HepG2 (cell line): Measurements from ENCODE around the gene ATP2B2. TPM values are rescaled to one million over a fixed set of nuclear protein-coding genes. Genes with fewer than 3 reads are reported as not detected.

Experiments
- ARHGAP35 ChIP-seq: sonication (generic); formaldehyde crosslinking; IDR thresholded peaks from 2 replicates; pipeline ENCODE4 v1.9.0; 2022; ENCODE audit warnings: mild to moderate bottlenecking, inconsistent platforms, moderate library complexity, missing genetic modification reagents, borderline replicate concordance
- CHD2 ChIP-seq: IDR thresholded peaks from 2 replicates; pipeline ENCODE4 v1.6.1; 2011; ENCODE audit warnings: low read depth, low read length, improper control_type of control experiment
- ELF4 ChIP-seq: sonication (generic); formaldehyde crosslinking; IDR thresholded peaks from 2 replicates; pipeline ENCODE4 v1.5.0; 2020; ENCODE audit warnings: missing genetic modification reagents, mild to moderate bottlenecking, moderate library complexity, borderline replicate concordance
- HDAC2 ChIP-seq: sonication (generic); formaldehyde crosslinking; IDR thresholded peaks from 2 replicates; pipeline ENCODE4 v1.4.0; 2020; ENCODE audit warnings: missing genetic modification reagents
- HOXA3 ChIP-seq: sonication (generic); formaldehyde crosslinking; IDR thresholded peaks from 2 replicates; pipeline ENCODE4 v1.5.0; 2020; ENCODE audit warnings: missing genetic modification reagents
- KDM4B ChIP-seq: sonication (generic); formaldehyde crosslinking; IDR thresholded peaks from 2 replicates; pipeline ENCODE4 v1.4.0; 2020; ENCODE audit warnings: missing genetic modification reagents
- MIER2 ChIP-seq: IDR thresholded peaks from 2 replicates; pipeline ENCODE4 v1.6.1; 2016; ENCODE audit warnings: missing biosample characterization, missing genetic modification reagents
- RARA ChIP-seq: IDR thresholded peaks from 2 replicates; pipeline ENCODE4 v1.6.1; 2016; ENCODE audit warnings: missing genetic modification reagents, missing compliant biosample characterization
- RBFOX2 ChIP-seq: fragments of 200-400 bp; formaldehyde crosslinking; IDR thresholded peaks from 2 replicates; pipeline ENCODE4 v1.6.1; 2017; ENCODE audit warnings: low read depth, mild to moderate bottlenecking, low read length
- REL ChIP-seq: sonication (generic); formaldehyde crosslinking; conservative IDR thresholded peaks from 2 replicates; pipeline ENCODE4 v1.8.0; 2022; ENCODE audit warnings: mild to moderate bottlenecking, missing genetic modification reagents, moderate library complexity
- SMARCE1 ChIP-seq: fragments of 450-650 bp; IDR thresholded peaks from 2 replicates; pipeline ENCODE4 v1.6.1; 2017; ENCODE audit warnings: borderline replicate concordance
- THRA ChIP-seq: sonication (generic); formaldehyde crosslinking; IDR thresholded peaks from 2 replicates; pipeline ENCODE4 v1.4.0; 2020; ENCODE audit warnings: missing genetic modification reagents, borderline replicate concordance
- ZNF101 ChIP-seq: sonication (generic); formaldehyde crosslinking; IDR thresholded peaks from 2 replicates; pipeline ENCODE4 v1.4.0; 2020; ENCODE audit warnings: mild to moderate bottlenecking, low read depth, missing genetic modification reagents, borderline replicate concordance
- ZNF12 ChIP-seq: sonication (generic); formaldehyde crosslinking; IDR thresholded peaks from 2 replicates; pipeline ENCODE4 v1.5.0; 2020; ENCODE audit warnings: missing genetic modification reagents
- ZNF367 ChIP-seq: sonication (generic); formaldehyde crosslinking; IDR thresholded peaks from 2 replicates; pipeline ENCODE4 v1.4.0; 2020; ENCODE audit warnings: missing genetic modification reagents, borderline replicate concordance
- ZNF441 ChIP-seq: sonication (generic); formaldehyde crosslinking; IDR thresholded peaks from 2 replicates; pipeline ENCODE4 v1.7.0; 2021; ENCODE audit warnings: missing genetic modification reagents, borderline replicate concordance
- ZNF557 ChIP-seq: sonication (generic); formaldehyde crosslinking; IDR thresholded peaks from 2 replicates; pipeline ENCODE4 v1.4.0; 2020; ENCODE audit warnings: missing genetic modification reagents
- ZNF629 ChIP-seq: sonication (generic); formaldehyde crosslinking; conservative IDR thresholded peaks from 2 replicates; pipeline ENCODE4 v1.5.0; 2020; ENCODE audit warnings: missing genetic modification reagents
- ZNF639 ChIP-seq: conservative IDR thresholded peaks from 2 replicates; pipeline ENCODE4 v1.6.1; 2018; ENCODE audit warnings: missing genetic modification reagents
- ZNF691 ChIP-seq: sonication (generic); formaldehyde crosslinking; IDR thresholded peaks from 2 replicates; pipeline ENCODE4 v1.4.0; 2020; ENCODE audit warnings: missing genetic modification reagents, low read depth, mild to moderate bottlenecking, borderline replicate concordance
- ZNF773 ChIP-seq: sonication (generic); formaldehyde crosslinking; IDR thresholded peaks from 2 replicates; pipeline ENCODE4 v1.4.0; 2020; ENCODE audit warnings: missing genetic modification reagents, borderline replicate concordance
- ZNF816 ChIP-seq: sonication (generic); formaldehyde crosslinking; IDR thresholded peaks from 2 replicates; pipeline ENCODE4 v1.8.0; 2022; ENCODE audit warnings: missing genetic modification reagents, mild to moderate bottlenecking, borderline replicate concordance
- ZNF841 ChIP-seq: sonication (generic); formaldehyde crosslinking; IDR thresholded peaks from 2 replicates; pipeline ENCODE4 v1.8.1; 2023; ENCODE audit warnings: missing genetic modification reagents, borderline replicate concordance
- ZNF879 ChIP-seq: sonication (generic); formaldehyde crosslinking; IDR thresholded peaks from 2 replicates; pipeline ENCODE4 v1.8.1; 2023; ENCODE audit warnings: missing genetic modification reagents
- ZSCAN29 ChIP-seq: sonication (generic); formaldehyde crosslinking; conservative IDR thresholded peaks from 2 replicates; pipeline ENCODE4 v1.4.0; 2020; ENCODE audit warnings: mild to moderate bottlenecking, missing genetic modification reagents
- ZSCAN5A ChIP-seq: sonication (generic); formaldehyde crosslinking; IDR thresholded peaks from 2 replicates; pipeline ENCODE4 v1.8.0; 2022; ENCODE audit warnings: mild to moderate bottlenecking, missing genetic modification reagents, borderline replicate concordance
- polyA plus RNA-seq, 8 experiments: library from polyadenylated mRNA; depleted of rRNA in 3 of 8; stranded (reverse) in 7 of 8; unstranded in 1 of 8; fragments of >200 nt; fragmentation: Illumina TruSeq in 4 of 8; extraction: Trizol in 4 of 8; gene quantifications; 2 replicates each; pipeline versions ENCODE4 v1.2.1 to v1.2.3, GENCODE V29; 2011 to 2016; ENCODE audit warnings: low read depth in 4 of 8, missing spikeins in 1 of 8, mixed read lengths in 1 of 8; ENCODE audit not compliant: insufficient read depth in 1 of 8
- total RNA-seq, 5 experiments: library from RNA; depleted of rRNA; stranded (reverse); fragments of >200 nt; fragmentation: Illumina TruSeq; extraction: Trizol; gene quantifications; 2 replicates each; pipeline ENCODE4 v1.2.3, GENCODE V29; 2016; ENCODE audit warnings: low read depth in 1 of 5

The ATP2B2 gene
- total and polyA plus RNA-seq, 2 of the 13 experiments (the other 11 are each of a cell fraction or from before 2014, with no cell fraction given), result 1.5 to 2.3 TPM

GRCh38 chr3:10470120-10471053 is 35.0 kb downstream of the ATP2B2 start (continued):
- TF ChIP-seq CHD2 (peak; percentile 38; the same call in 1 of the 2 replicates), ZSCAN29 (CRISPR knock-in tag) (no peak), RARA (CRISPR knock-in tag) (peak; percentile 56), ZNF639 (CRISPR knock-in tag) (no peak), HOXA3 (CRISPR knock-in tag) (no peak), ZNF773 (CRISPR knock-in tag) (no peak), HDAC2 (CRISPR knock-in tag) (peak; percentile 56; the same call in 1 of the 2 replicates), ZNF691 (CRISPR knock-in tag) (no peak), ZNF367 (no peak), ARHGAP35 (no peak), ZNF841 (CRISPR knock-in tag) (no peak), RBFOX2 (no peak), KDM4B (no peak), ZNF629 (peak; percentile 93), ZNF879 (CRISPR knock-in tag) (no peak), ELF4 (CRISPR knock-in tag) (no peak), ZNF12 (no peak), ZNF816 (CRISPR knock-in tag) (no peak), SMARCE1 (no peak), MIER2 (no peak), ZNF557 (CRISPR knock-in tag) (no peak), ZNF441 (CRISPR knock-in tag) (no peak), THRA (CRISPR knock-in tag) (peak; percentile 73; the same call in 1 of the 2 replicates), ZNF101 (CRISPR knock-in tag) (no peak), REL (CRISPR knock-in tag) (no peak), ZSCAN5A (no peak)
